ENCODE results near the gene TRIP4.
A peak's percentile ranks its signal among the peaks of the same experiment; 100 is the strongest.

Gene TRIP4

DNA sequence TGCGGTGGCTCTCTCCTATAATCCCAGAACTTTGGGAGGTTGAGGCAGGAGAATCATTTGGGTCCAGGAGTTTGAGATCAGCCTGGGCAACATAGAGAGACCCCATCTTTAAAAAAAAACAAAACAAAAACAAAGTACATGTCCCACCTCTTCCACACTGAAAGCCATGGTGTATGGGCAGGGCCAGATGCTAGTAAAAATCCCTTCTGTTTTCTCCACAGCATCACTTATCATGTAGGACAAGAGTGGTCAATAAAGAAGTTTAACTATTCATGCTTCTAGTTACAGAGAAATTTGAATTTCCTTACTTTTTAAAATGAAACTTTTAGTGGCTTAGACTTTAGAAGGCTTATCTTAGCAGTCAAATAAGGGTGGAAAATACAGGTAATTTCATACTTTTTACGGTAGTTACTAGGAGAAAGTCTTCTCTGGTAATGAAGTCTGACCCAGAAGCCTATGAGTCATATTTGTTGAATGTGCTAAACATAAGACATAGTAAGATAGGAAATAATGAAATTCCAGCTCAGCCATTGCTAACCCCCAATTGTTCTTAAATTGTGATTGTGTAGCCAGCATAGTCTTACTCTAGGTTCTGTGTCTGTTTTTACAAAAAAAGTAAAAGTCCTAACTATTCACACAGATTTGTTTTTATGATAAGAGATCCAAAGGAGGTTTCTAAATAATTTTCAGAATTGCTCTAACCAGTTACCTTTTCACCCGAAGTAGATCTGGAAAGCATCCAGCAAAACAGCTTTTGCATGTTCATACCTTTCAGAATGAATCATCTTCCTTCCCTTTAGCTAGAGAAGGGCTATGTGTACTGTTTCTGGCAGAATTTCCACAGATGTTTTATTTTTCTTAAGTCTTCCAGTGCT is 56.3 kb downstream of the TRIP4 start:
- H3K9me3 ChIP-seq = no peaks in the 10 kb centered on the region
- no peaks in the 10 kb centered on the region; the same call in 1 of the 2 replicates for H3K4me1 ChIP-seq
- H3K27me3 ChIP-seq (ENCODE audit: low read depth) = no peaks in the 10 kb centered on the region
- H3K36me3 ChIP-seq (replicated peaks) = 0 out of 2 replicates have a peak, but pooled peaks cover 8% of the 10 kb centered on the region
- in situ Hi-C loops (cut with MboI; ENCODE audit: low sequenced_read_pairs) = no loop called here
- no peak for DNase-seq (ENCODE audit: low spot score in 2 of 2)
- no peak overlapping the region for H3K4me3 ChIP-seq

DNA sequence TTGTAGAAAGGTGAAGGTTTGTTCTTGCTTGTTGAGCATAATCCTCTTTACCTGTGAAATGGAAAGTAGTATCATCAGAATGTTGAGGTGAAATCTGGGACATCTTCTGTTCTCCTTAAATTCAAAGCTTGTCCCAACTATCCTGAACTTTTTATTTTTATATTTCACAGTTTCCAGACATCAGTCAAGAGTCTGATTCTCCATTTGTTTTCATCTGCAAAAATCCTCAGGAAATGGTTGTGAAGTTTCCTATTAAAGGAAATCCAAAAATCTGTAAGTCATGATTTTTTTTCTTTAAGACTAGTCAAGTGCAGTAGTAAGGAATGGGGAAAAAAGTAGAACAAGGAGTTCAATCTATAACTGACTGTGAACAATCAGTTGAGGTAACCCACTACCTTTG is 57.2 kb downstream of the TRIP4 start:
- no peak overlapping the region for H3K4me3 ChIP-seq
- H3K27me3 ChIP-seq (ENCODE audit: low read depth) = no peaks in the 10 kb centered on the region
- no peak for DNase-seq (ENCODE audit: low spot score in 2 of 2)
- H3K36me3 ChIP-seq (replicated peaks) = peaks cover 8% of the 10 kb centered on the region; the same call in 1 of the 2 replicates
- in situ Hi-C loops (cut with MboI; ENCODE audit: low sequenced_read_pairs) = no loop called here
- H3K4me1 ChIP-seq = no peaks in the 10 kb centered on the region; the same call in 1 of the 2 replicates
- H3K9me3 ChIP-seq = no peaks in the 10 kb centered on the region

DNA sequence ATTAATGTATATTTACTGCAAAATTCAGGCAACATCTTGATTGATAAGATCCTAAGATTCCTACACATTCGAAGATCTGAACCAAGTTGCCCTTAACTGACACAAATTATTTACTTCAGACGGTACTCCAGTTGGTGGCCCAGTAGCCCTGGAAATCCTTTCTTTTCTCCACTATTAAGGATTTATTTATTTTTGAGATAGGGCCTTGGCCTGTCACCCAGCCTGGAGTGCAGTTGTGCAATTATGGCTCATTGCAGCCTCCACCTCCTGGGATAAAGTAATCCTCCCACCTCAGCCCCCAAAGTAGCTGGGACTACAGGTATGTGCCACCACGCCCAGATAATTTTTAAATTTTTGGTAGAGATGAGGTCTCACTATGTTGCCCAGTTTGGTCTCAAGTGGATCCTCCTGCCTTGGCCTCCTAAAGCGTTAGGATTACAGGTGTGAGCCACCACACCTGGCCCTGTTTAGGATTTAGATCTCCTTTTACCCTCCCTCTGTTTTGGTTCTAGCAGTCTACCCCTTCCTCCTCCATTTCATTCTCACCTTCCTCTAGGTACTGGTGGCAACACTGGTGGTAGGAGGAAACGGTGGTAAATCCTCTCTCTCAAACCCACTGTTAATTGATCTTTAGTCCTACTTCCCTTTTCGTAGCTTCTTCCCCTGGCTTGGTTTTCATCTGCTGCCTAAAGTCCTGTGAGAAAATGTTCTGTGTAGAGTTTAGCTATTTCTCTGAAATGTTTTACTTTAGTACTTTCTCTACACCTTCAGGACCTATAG is 60.1 kb downstream of the TRIP4 start:
- Histone ChIP-seq H3K36me3 (replicated peaks) (peaks cover 8% of the 10 kb centered on the region; the same call in 1 of the 2 replicates), H3K4me3 (no peak overlapping the region), H3K27me3 (ENCODE audit: low read depth) (no peaks in the 10 kb centered on the region), H3K9me3 (no peaks in the 10 kb centered on the region), H3K4me1 (no peaks in the 10 kb centered on the region; the same call in 1 of the 2 replicates)
- in situ Hi-C loops (cut with MboI; ENCODE audit: low sequenced_read_pairs) = no loop called here
- no peak for DNase-seq (ENCODE audit: low spot score in 2 of 2)

DNA sequence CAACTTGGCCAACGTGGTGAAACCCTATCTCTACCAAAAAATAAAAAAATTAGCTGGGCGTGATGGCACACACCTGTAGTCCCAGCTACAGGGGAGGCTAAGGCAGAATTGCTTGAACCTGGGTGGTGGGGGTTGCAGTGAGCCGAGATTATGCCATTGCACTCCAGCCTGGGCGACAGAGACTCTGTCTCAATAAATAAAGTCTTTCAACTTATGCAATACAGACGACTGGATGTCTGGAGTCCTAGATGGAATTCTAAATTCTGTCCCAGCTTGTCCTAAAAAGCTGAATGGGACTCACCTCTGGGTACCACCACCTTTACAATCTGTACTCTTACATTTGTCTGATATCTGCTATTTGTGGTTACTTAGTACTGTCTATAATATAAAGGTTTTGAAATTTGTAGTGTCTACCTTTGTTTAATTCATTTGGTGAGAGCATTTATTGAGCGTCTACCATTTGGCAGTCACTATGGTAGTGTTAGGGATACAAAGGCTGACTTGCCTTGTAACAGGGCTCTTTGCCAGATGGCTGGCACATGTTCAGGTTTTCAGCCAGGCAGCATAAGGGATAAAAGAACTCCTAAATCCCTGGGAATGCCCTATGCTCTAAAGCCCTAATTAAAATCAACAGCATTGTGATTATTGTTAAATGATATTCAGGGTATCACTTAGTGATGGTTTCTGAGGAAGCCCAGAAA is 65.5 kb downstream of the TRIP4 start:
- peaks cover 4% of the 10 kb centered on the region; the same call in 1 of the 2 replicates for H3K36me3 ChIP-seq (replicated peaks)
- H3K4me1 ChIP-seq = peaks cover 38% of the 10 kb centered on the region
- no peak overlapping the region for H3K4me3 ChIP-seq
- in situ Hi-C loops (cut with MboI; ENCODE audit: low sequenced_read_pairs) = no loop called here
- H3K27me3 ChIP-seq (ENCODE audit: low read depth) = no peaks in the 10 kb centered on the region
- no peaks in the 10 kb centered on the region for H3K9me3 ChIP-seq
- peak; percentile 37 to 65 for DNase-seq (ENCODE audit: low spot score in 2 of 2)

DNA sequence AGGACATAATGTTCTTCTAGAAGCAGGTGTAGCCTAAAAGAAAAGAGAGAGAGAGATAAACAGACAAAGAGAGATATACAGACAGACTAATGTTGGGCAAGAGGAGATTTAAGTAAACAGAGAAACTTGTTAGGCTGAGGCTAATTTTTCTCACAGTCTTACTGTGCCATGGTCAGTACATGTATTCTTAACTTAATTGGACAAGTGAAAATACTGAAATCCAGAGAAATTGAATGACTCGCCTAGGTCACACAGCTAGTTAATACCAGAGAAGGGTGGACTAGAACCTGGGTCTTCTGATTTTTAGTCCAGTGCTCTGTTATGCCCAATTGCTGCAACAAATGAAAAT is 66.0 kb downstream of the TRIP4 start:
- no peak for DNase-seq (ENCODE audit: low spot score in 2 of 2)
- H3K4me3 ChIP-seq = no peak overlapping the region
- in situ Hi-C loops (cut with MboI; ENCODE audit: low sequenced_read_pairs) = no loop called here
- H3K9me3 ChIP-seq = no peaks in the 10 kb centered on the region
- peaks cover 40% of the 10 kb centered on the region for H3K4me1 ChIP-seq
- no peaks in the 10 kb centered on the region; the same call in 1 of the 2 replicates for H3K36me3 ChIP-seq (replicated peaks)
- no peaks in the 10 kb centered on the region for H3K27me3 ChIP-seq (ENCODE audit: low read depth)

DNA sequence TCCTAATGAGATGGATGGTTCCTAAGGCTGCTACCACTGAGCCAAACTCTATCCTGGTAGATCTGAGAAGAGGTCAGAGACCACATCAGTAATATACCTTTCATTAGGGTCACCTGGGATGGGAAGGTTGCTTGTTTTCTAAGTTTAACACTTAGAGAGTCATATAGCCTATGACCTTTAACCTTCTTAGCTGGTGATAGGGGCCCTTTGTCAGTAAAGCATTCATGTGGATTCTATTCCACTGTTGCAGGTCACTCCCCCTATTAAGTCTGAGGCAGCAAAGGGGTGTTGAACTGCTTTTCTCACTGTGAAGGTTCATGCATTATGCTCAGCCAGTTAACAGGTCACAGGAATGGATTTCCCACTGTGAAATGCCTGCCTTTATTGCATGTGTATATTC is 66.6 kb downstream of the TRIP4 start:
- H3K4me3 ChIP-seq = no peak overlapping the region
- H3K9me3 ChIP-seq = no peaks in the 10 kb centered on the region
- DNase-seq (ENCODE audit: low spot score in 2 of 2) = peak in 1 of 2 experiments; percentile 64
- no peaks in the 10 kb centered on the region; the same call in 1 of the 2 replicates for H3K36me3 ChIP-seq (replicated peaks)
- H3K27me3 ChIP-seq (ENCODE audit: low read depth) = no peaks in the 10 kb centered on the region
- peaks cover 46% of the 10 kb centered on the region for H3K4me1 ChIP-seq
- in situ Hi-C loops (cut with MboI; ENCODE audit: low sequenced_read_pairs) = no loop called here

DNA sequence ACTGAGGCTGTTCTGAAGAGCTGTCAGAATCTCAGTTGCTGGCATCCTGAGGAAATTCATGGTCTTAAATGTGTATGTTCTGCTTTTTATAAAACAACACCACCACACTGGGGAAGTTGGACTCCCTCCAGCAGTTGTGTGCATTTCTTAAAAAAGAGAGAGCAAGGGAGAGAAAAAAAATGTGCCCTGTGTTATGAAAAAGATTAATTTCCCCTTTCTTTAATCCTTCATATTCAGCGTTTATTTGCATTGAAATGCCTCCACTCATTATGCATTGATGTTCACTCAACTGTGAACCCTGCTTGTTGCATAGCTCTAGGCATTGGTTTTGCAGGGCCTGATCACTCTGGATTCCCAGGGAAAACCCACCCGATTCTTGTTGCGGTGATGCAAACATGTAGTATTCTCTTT is 68.3 kb downstream of the TRIP4 start:
- Histone ChIP-seq H3K4me3 (no peak overlapping the region), H3K9me3 (no peaks in the 10 kb centered on the region), H3K27me3 (ENCODE audit: low read depth) (no peaks in the 10 kb centered on the region), H3K36me3 (replicated peaks) (no peaks in the 10 kb centered on the region), H3K4me1 (peaks cover 55% of the 10 kb centered on the region)
- DNase-seq (ENCODE audit: low spot score in 2 of 2) = peak; percentile 87 to 100
- in situ Hi-C loops (cut with MboI; ENCODE audit: low sequenced_read_pairs) = no loop called here

DNA sequence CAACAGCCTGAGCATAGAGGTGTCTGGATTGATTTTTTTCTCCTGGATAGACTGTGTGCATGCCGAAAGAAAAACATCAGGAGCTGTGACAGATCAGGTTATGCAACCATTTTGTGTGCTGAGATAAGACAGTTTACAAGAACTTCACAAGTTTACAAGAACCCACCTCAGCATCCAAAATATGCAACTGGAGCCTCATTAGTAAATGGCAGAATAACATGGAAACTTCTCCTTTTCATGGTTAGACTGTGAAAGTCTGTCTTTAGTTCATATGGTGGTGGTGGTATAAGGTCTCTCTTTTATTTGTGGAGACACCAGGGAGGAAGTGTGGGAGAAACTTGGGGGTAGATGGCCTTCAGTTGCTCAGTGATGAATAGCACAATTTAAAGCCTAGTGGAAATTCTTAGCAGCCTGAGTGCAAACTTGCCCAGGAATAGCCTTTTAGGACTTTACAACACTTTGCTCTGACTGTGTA is 69.0 kb downstream of the TRIP4 start:
- DNase-seq (ENCODE audit: low spot score in 2 of 2) = no peak
- Histone ChIP-seq H3K36me3 (replicated peaks) (no peaks in the 10 kb centered on the region), H3K27me3 (ENCODE audit: low read depth) (no peaks in the 10 kb centered on the region), H3K9me3 (no peaks in the 10 kb centered on the region), H3K4me3 (no peak overlapping the region), H3K4me1 (peaks cover 60% of the 10 kb centered on the region)
- in situ Hi-C loops (cut with MboI; ENCODE audit: low sequenced_read_pairs) = no loop called here

DNA sequence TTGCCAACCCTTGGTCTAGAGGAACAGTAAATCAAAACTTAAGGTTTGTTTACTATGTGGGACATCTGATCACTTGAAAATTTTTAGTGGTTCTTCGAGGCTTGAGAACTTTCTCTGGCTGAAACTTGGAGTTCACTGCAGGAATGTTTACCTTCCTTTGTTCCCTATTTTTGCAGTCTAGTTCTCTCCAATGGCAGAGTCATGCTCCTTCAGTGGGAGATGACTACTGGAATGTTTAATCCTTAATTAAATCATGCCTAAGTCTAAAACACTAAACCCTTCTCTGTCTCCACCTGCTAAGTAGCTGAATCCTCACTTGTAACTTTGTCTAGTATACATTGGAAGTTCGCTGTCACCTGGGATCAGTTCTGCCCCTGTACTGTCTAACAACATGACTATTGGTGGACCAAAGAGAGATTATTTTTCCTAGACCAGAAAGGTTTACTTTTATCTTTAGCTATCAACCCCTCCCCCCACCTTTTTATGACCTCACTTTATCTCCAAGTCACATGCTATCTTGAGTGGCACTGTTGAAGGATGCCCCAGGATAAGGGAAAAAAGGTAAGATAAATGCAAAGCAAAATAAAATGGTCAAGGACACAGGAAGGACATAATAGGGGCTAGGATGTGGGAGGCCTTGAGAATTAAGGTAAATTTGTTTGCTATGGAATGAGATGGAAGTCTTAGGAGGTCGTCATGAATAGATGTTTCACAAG is 71.6 kb downstream of the TRIP4 start:
- peak in 1 of 2 experiments; percentile 70 for DNase-seq (ENCODE audit: low spot score in 2 of 2)
- Histone ChIP-seq H3K27me3 (ENCODE audit: low read depth) (no peaks in the 10 kb centered on the region), H3K9me3 (no peaks in the 10 kb centered on the region), H3K36me3 (replicated peaks) (no peaks in the 10 kb centered on the region), H3K4me3 (no peak overlapping the region), H3K4me1 (peaks cover 74% of the 10 kb centered on the region)
- in situ Hi-C loops (cut with MboI; ENCODE audit: low sequenced_read_pairs) = no loop called here

DNA sequence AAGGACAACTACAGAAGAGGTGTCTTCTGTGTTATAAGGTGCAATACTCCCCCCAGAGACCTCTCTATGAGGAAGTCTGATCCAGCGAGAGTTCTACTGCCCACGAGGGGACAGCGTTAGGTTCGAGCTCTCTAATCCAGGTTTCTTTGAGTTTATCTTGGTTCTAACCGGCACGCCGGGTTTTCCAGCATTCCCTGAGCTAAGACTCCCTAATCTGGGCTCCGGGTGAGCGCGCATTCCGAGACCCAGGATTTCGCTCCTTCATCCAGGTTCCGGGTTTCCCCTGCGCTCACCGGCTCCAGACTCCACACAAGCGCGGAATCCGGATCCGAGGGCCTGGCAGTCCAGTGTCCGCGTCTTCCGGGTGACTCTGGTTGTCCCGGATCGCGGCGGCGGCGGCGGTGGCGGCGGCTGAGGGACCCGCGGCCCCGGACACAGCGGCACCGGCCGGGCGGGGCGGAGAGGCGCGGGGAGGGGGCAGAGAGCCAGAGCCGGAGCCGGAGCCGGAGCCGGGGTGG is 72.6 kb downstream of the TRIP4 start, which contains the start of gene ZNF609:
TSS of gene ZNF609 (plus strand) at position 373 of the 518 bp plus-strand sequence. CDS start 38,842 bp downstream, outside the sequence.
- in situ Hi-C loops (cut with MboI; ENCODE audit: low sequenced_read_pairs) = no loop called here
- Histone ChIP-seq H3K4me1 (peaks cover 68% of the 10 kb centered on the region), H3K4me3 (peak within 1 kb of the TSS; percentile 41), H3K27me3 (ENCODE audit: low read depth) (no peaks in the 10 kb centered on the region), H3K36me3 (replicated peaks) (peaks cover 4% of the 10 kb centered on the region; the same call in 1 of the 2 replicates), H3K9me3 (no peaks in the 10 kb centered on the region)
- peak; percentile 100 for DNase-seq (ENCODE audit: low spot score in 2 of 2)

DNA sequence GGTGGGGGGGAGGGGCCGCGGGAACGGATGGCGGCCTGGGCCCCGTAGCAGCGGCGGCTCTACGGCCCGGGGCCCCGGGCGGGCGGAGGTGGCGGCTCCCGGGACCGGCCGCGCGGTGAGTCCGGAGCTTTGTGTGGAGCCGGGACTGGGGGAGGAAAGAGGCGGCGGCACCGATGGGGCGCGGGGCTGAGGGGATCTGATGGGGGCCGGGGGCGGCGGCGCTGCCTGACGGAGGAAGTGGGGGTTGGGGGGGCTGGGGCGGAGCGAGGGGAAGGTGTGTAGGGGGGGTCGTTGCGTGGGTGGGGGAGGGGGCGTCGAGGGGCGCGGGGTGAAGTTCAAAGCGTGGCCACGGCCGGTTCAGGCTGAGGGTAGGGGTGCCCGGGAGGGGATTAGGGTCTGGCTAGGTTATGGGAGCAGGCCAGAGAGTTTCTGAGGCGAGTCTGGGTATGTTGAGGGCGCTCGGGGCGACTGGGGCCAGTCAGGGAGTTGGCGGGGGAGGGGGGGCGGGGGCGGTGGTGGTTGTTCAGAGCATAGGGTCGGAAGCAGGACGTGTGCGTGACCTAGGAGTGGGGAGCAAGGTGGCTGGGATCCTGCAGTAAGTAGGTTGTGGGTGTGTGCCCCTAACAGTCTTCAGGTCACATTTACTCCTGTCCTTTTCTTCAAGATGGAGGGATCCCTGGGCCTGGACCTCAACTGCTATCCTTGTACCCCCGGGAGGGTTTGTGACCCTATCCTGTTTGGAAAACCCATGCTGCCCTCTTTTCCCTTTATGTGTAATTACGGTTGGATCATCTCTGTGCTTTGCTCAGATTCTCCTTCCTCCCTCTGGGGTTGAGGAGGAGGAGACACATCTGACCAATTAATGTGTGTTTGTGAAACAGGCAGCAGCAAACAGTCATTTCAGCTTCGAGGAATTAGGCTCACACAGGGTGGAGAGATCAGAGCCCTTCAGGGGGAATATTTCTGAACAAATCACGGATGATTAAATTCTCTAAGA is 73.4 kb downstream of the TRIP4 start:
- DNase-seq (ENCODE audit: low spot score in 2 of 2) = peak; percentile 76 to 94
- in situ Hi-C loops (cut with MboI; ENCODE audit: low sequenced_read_pairs) = no loop called here
- peaks cover 5% of the 10 kb centered on the region; the same call in 1 of the 2 replicates for H3K36me3 ChIP-seq (replicated peaks)
- peak overlapping the region; percentile 41 for H3K4me3 ChIP-seq
- no peaks in the 10 kb centered on the region for H3K9me3 ChIP-seq
- H3K4me1 ChIP-seq = peaks cover 60% of the 10 kb centered on the region
- no peaks in the 10 kb centered on the region for H3K27me3 ChIP-seq (ENCODE audit: low read depth)

DNA sequence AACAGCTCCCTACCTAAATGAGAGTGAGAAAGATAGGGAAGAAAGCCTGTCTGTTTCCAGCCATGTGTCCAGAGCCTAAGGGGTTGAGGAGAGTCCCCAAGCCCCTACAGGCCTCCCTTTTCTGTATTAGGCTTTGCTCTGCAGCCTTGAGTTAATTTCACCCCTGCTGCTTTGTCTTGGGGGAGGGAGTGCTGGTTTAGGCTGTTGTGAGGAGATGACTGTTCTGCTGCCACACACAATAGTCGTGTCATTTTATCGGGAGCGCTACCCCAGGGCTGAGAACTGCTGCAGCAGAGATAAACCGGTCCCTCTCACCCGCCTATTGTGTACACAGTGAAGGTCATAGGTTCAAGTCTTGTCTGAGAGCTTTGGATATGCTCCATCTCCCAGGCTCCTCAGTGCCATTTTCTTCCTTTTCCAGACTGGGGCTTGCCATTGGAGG is 74.1 kb downstream of the TRIP4 start:
- DNase-seq (ENCODE audit: low spot score in 2 of 2) = peak; percentile 68 to 69
- H3K4me3 ChIP-seq = peak overlapping the region; percentile 41
- peaks cover 58% of the 10 kb centered on the region for H3K4me1 ChIP-seq
- peaks cover 5% of the 10 kb centered on the region; the same call in 1 of the 2 replicates for H3K36me3 ChIP-seq (replicated peaks)
- H3K9me3 ChIP-seq = no peaks in the 10 kb centered on the region
- in situ Hi-C loops (cut with MboI; ENCODE audit: low sequenced_read_pairs) = no loop called here
- no peaks in the 10 kb centered on the region for H3K27me3 ChIP-seq (ENCODE audit: low read depth)
